ENCODE data around the gene ACE. TPM values are rescaled to one million over a fixed set of nuclear protein-coding genes. Genes with fewer than 3 reads are reported as not detected.

The ACE gene
- total RNA-seq, 1 experiment from 2014 or later: 7.8 TPM

DNA sequence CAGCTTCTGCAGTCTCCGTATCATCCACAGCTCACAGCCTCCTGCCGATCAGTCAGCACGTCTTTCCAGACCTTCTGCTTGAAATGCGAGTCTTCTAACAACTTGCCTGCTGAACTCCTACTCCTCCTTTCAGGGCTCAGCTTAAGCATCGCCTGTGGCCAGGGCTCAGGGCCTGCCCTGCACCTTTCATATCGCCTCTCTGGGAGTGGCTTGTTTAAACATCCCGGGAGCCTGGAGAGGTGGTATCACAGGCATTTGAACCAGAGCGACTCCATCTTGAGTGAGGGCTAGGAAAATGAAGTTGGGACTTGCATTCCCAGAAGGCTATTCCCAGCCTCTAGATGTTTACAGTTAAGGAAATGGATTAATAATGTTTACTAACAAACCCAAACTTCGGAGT lies 16.8 kb upstream of the ACE start (continued):
- TF ChIP-seq, protein P1, sequence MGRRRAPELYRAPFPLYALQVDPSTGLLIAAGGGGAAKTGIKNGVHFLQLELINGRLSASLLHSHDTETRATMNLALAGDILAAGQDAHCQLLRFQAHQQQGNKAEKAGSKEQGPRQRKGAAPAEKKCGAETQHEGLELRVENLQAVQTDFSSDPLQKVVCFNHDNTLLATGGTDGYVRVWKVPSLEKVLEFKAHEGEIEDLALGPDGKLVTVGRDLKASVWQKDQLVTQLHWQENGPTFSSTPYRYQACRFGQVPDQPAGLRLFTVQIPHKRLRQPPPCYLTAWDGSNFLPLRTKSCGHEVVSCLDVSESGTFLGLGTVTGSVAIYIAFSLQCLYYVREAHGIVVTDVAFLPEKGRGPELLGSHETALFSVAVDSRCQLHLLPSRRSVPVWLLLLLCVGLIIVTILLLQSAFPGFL (CRISPR knock-in tag; IDR thresholded peaks at IDR 0.05; ENCODE audit: borderline replicate concordance): no peak
- no peak for TF ChIP-seq ETV6 (CRISPR knock-in tag; IDR thresholded peaks at IDR 0.05)
- TF ChIP-seq E2F4 (CRISPR knock-in tag; IDR thresholded peaks at IDR 0.05; ENCODE audit: borderline replicate concordance, low read depth): no peak
- TF ChIP-seq, protein P2, sequence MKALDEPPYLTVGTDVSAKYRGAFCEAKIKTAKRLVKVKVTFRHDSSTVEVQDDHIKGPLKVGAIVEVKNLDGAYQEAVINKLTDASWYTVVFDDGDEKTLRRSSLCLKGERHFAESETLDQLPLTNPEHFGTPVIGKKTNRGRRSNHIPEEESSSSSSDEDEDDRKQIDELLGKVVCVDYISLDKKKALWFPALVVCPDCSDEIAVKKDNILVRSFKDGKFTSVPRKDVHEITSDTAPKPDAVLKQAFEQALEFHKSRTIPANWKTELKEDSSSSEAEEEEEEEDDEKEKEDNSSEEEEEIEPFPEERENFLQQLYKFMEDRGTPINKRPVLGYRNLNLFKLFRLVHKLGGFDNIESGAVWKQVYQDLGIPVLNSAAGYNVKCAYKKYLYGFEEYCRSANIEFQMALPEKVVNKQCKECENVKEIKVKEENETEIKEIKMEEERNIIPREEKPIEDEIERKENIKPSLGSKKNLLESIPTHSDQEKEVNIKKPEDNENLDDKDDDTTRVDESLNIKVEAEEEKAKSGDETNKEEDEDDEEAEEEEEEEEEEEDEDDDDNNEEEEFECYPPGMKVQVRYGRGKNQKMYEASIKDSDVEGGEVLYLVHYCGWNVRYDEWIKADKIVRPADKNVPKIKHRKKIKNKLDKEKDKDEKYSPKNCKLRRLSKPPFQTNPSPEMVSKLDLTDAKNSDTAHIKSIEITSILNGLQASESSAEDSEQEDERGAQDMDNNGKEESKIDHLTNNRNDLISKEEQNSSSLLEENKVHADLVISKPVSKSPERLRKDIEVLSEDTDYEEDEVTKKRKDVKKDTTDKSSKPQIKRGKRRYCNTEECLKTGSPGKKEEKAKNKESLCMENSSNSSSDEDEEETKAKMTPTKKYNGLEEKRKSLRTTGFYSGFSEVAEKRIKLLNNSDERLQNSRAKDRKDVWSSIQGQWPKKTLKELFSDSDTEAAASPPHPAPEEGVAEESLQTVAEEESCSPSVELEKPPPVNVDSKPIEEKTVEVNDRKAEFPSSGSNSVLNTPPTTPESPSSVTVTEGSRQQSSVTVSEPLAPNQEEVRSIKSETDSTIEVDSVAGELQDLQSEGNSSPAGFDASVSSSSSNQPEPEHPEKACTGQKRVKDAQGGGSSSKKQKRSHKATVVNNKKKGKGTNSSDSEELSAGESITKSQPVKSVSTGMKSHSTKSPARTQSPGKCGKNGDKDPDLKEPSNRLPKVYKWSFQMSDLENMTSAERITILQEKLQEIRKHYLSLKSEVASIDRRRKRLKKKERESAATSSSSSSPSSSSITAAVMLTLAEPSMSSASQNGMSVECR (CRISPR knock-in tag; IDR thresholded peaks at IDR 0.05; ENCODE audit: borderline replicate concordance): no peak

DNA sequence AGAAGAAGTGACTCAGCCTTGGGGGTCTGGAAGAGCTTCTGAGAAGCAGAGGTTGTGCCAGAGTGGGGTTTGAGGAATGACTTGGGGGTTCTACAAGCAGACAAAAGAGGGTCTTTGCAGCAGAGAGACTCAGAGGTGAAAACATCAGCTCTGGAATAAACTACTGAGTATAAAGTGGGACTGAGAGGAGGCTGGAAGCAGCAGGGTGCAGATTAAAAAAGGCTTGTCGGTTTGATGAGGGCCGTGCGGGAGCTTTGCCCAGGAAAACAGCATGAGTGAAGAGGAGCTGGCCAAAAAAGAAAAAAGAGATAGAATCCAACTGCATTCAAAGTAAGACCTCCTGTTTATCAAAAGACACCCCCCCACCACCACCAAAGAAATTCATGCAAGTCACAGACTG lies 13.1 kb upstream of the ACE start:
- Mint-ChIP-seq H3K4me3 (no peak overlapping the region), H3K4me1 (peaks cover 9% of the 10 kb centered on the region), H3K27me3 (ENCODE audit: low read depth) (no peaks in the 10 kb centered on the region), H3K9me3 (peaks cover 10% of the 10 kb centered on the region), H3K36me3 (no peaks in the 10 kb centered on the region), H3K27ac (no peak overlapping the region)
- DNase-seq (ENCODE audit: low spot score) (no peak), ATAC-seq (0 out of 2 replicates have a peak, but pooled peaks have one; percentile 24)
- ChIA-PET POLR2A (no interaction called here), CTCF (interaction anchor here (1.0 to 1.3 kb wide), 4 partner anchors 15 to 149 kb away, joined by 3 to 5 read pairs (median 4); no protein-coding TSS in a partner anchor)
- no peak for TF ChIP-seq ZBTB21 (CRISPR knock-in tag; IDR thresholded peaks at IDR 0.05; ENCODE audit: borderline replicate concordance)
- TF ChIP-seq, protein P3, sequence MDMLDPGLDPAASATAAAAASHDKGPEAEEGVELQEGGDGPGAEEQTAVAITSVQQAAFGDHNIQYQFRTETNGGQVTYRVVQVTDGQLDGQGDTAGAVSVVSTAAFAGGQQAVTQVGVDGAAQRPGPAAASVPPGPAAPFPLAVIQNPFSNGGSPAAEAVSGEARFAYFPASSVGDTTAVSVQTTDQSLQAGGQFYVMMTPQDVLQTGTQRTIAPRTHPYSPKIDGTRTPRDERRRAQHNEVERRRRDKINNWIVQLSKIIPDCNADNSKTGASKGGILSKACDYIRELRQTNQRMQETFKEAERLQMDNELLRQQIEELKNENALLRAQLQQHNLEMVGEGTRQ (CRISPR knock-in tag; IDR thresholded peaks at IDR 0.05): no peak
- TF ChIP-seq ATF1 (CRISPR knock-in tag; IDR thresholded peaks at IDR 0.05): no peak
- TF ChIP-seq, protein P4, sequence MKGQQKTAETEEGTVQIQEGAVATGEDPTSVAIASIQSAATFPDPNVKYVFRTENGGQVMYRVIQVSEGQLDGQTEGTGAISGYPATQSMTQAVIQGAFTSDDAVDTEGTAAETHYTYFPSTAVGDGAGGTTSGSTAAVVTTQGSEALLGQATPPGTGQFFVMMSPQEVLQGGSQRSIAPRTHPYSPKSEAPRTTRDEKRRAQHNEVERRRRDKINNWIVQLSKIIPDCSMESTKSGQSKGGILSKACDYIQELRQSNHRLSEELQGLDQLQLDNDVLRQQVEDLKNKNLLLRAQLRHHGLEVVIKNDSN (CRISPR knock-in tag; IDR thresholded peaks at IDR 0.05): no peak
- no peak for TF ChIP-seq MLX (CRISPR knock-in tag; IDR thresholded peaks at IDR 0.05)
- TF ChIP-seq ZNF263 (CRISPR knock-in tag; IDR thresholded peaks at IDR 0.05; ENCODE audit: low read depth): no peak
- no peak for TF ChIP-seq ZNF232 (CRISPR knock-in tag; IDR thresholded peaks at IDR 0.05)
- no peak for TF ChIP-seq NR3C1 (CRISPR knock-in tag; conservative IDR thresholded peaks at IDR 0.05; ENCODE audit: low read depth)
- no peak for TF ChIP-seq NR1H2 (CRISPR knock-in tag; IDR thresholded peaks at IDR 0.05)

DNA sequence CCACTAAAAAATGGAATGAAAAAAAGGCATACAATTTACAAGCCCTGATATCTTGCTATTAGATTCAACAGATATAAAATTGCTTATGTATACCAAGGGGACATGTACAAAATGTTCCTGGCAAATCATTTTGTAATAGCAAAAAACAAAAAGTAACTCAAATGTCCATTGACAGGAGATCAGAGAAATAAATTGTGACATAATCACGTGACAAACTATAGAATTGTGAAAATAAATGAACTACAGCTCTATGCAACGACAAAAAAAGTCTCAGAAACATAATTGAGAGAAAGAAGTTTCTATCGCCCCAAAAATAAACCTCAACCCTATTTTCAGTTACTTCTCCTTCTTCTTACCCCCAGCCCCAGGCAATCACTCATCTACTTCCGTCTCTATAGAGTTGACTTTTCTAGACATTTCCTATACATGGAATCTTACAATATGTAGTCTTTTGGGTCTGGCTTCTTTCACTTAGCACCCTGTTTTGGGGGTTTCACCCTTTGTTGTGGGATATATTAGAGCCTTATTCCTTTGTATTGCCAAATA lies 12.1 kb upstream of the ACE start:
- Mint-ChIP-seq H3K36me3 (no peaks in the 10 kb centered on the region), H3K27me3 (ENCODE audit: low read depth) (no peaks in the 10 kb centered on the region), H3K9me3 (peaks cover 10% of the 10 kb centered on the region), H3K4me1 (peaks cover 8% of the 10 kb centered on the region), H3K27ac (no peak overlapping the region), H3K4me3 (no peak overlapping the region)
- ATAC-seq (no peak), DNase-seq (ENCODE audit: low spot score) (no peak)
- CTCF ChIA-PET: interaction anchor here (0.6 kb wide), 1 partner anchor 645 kb away, joined by 3 read pairs; no protein-coding TSS in a partner anchor
- POLR2A ChIA-PET: no interaction called here
- no peak for TF ChIP-seq STAT6 (CRISPR knock-in tag; conservative IDR thresholded peaks at IDR 0.05; ENCODE audit: low read depth)
- TF ChIP-seq TCF7 (CRISPR knock-in tag; IDR thresholded peaks at IDR 0.05; ENCODE audit: low read depth): no peak
- TF ChIP-seq, protein P3 (CRISPR knock-in tag; IDR thresholded peaks at IDR 0.05): no peak
- TF ChIP-seq JAZF1 (CRISPR knock-in tag; IDR thresholded peaks at IDR 0.05): no peak
- no peak for TF ChIP-seq ZNF423 (CRISPR knock-in tag; IDR thresholded peaks at IDR 0.05)
- TF ChIP-seq, protein P4 (CRISPR knock-in tag; IDR thresholded peaks at IDR 0.05): no peak
